Neural cell (in vitro differentiated cells): ENCODE results near the gene RANGAP1.

Source experiments
- CTCF ChIP-seq: fragments of 450-650 bp; IDR thresholded peaks from 2 replicates; pipeline ENCODE4 v1.5.1; 2014; ENCODE audit warnings: antibody characterized with exemption, mild to moderate bottlenecking, moderate library complexity; ENCODE audit not compliant: poor library complexity, severe bottlenecking
- EP300 ChIP-seq: fragments of 450-650 bp; conservative IDR thresholded peaks from 2 replicates; pipeline ENCODE4 v1.6.1; 2014; ENCODE audit warnings: antibody characterized with exemption, mild to moderate bottlenecking, moderate library complexity; ENCODE audit not compliant: poor library complexity, severe bottlenecking
- EZH2 ChIP-seq: fragments of 200-600, 300-800 bp; shearing (Covaris generic), sonication (generic); IDR thresholded peaks from 2 replicates; pipeline ENCODE4 v1.6.1; 2014; ENCODE audit warnings: antibody characterized with exemption, low read length, borderline replicate concordance, mild to moderate bottlenecking; ENCODE audit not compliant: insufficient read depth, poor library complexity, severe bottlenecking
- POLR2AphosphoS5 ChIP-seq: IDR thresholded peaks from 2 replicates; pipeline ENCODE4 v1.6.1; 2012
- TF ChIP-seq, protein P1 (sequence below): IDR thresholded peaks from 2 replicates; pipeline ENCODE4 v1.6.1; 2012; ENCODE audit warnings: borderline replicate concordance

- no peak for TF ChIP-seq POLR2AphosphoS5
- TF ChIP-seq, protein P1, sequence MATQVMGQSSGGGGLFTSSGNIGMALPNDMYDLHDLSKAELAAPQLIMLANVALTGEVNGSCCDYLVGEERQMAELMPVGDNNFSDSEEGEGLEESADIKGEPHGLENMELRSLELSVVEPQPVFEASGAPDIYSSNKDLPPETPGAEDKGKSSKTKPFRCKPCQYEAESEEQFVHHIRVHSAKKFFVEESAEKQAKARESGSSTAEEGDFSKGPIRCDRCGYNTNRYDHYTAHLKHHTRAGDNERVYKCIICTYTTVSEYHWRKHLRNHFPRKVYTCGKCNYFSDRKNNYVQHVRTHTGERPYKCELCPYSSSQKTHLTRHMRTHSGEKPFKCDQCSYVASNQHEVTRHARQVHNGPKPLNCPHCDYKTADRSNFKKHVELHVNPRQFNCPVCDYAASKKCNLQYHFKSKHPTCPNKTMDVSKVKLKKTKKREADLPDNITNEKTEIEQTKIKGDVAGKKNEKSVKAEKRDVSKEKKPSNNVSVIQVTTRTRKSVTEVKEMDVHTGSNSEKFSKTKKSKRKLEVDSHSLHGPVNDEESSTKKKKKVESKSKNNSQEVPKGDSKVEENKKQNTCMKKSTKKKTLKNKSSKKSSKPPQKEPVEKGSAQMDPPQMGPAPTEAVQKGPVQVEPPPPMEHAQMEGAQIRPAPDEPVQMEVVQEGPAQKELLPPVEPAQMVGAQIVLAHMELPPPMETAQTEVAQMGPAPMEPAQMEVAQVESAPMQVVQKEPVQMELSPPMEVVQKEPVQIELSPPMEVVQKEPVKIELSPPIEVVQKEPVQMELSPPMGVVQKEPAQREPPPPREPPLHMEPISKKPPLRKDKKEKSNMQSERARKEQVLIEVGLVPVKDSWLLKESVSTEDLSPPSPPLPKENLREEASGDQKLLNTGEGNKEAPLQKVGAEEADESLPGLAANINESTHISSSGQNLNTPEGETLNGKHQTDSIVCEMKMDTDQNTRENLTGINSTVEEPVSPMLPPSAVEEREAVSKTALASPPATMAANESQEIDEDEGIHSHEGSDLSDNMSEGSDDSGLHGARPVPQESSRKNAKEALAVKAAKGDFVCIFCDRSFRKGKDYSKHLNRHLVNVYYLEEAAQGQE, result no peak
- TF ChIP-seq EZH2, result no peak
- no peak for TF ChIP-seq CTCF
- no peak for TF ChIP-seq EP300
Measured at GRCh38 chr22:41314821-41315220, 28.8 kb upstream of the RANGAP1 start.
